HG03066 (cell line): ENCODE measurements around the gene AKAP8L.

Experiments used
- ATAC-seq: cut with Tn5 transposase; IDR thresholded peaks from one replicate; pipeline ENCODE4 v1.9.1; 2021; ENCODE audit warnings: low read depth; ENCODE audit not compliant: unreplicated experiment

Gene AKAP8L, protein sequence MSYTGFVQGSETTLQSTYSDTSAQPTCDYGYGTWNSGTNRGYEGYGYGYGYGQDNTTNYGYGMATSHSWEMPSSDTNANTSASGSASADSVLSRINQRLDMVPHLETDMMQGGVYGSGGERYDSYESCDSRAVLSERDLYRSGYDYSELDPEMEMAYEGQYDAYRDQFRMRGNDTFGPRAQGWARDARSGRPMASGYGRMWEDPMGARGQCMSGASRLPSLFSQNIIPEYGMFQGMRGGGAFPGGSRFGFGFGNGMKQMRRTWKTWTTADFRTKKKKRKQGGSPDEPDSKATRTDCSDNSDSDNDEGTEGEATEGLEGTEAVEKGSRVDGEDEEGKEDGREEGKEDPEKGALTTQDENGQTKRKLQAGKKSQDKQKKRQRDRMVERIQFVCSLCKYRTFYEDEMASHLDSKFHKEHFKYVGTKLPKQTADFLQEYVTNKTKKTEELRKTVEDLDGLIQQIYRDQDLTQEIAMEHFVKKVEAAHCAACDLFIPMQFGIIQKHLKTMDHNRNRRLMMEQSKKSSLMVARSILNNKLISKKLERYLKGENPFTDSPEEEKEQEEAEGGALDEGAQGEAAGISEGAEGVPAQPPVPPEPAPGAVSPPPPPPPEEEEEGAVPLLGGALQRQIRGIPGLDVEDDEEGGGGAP

DNA sequence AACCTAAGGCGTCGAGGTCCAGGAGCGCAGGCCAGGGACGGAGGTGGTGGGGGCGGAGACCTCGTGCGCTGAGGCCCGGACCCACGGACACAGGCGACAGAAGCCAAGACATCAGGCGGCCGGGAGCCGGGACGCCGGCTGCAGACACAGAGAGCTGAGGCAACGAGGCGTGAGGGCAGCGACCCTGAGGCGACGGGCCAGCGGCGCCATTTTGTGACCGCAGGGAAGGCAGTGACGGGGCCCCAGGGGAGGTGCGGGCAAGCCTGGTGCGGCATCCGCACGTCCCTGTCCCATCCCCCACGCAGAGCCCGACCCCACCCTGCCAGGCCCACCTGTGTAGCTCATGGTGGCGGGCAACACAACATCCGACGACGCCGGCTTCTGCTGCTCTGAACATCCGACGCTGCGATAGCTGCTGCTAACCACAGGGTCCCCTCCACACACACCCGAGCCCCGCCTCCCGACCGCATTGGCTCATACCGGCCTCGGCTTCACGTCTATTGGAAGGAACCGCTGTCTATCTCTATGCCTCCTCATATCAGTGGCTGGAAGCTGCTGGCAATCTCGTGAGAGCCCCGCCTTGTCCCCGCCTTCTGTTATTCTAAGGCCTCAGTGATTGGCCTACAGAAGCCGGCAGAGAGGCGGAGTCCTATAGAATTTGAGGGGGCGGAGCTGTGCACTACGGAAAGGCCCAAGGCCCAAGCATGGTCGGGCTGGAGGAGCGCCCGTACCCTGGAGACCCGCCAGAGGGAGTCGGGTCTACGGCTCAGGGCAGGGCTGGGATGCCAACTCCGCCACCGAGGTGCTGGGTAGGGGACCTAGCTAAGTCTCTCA, at the start of gene AKAP8L:
Gene AKAP8L, minus strand, starts transcription at position 410 of the 834 bp plus-strand sequence. Its CDS starts 65 bp downstream, at position 345.
- peak; percentile 93 for ATAC-seq

DNA sequence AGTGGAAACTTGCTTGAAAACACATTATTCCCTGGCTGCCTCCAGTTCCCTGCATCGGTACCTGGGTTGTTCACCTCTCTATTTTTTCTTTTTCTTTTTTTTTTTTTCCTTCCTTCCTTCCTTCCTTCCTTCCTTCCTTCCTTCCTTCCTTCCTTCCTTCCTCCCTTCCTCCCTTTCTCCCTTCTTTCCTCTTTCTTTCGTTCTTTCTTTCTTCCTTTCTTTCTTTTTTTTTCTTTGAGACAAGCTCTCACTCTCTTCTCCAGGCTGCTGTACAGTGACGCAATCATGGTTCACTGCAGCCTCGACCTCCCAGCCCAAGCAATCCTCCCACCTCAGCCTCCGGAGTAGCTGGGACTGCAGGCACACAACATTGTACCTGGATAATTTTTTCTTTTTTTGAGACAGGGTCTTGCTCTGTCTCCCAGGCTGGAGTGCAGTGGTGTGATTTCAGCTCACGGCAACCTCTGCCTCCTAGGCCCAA, 49.0 kb upstream of the AKAP8L start:
- ATAC-seq = no peak

DNA sequence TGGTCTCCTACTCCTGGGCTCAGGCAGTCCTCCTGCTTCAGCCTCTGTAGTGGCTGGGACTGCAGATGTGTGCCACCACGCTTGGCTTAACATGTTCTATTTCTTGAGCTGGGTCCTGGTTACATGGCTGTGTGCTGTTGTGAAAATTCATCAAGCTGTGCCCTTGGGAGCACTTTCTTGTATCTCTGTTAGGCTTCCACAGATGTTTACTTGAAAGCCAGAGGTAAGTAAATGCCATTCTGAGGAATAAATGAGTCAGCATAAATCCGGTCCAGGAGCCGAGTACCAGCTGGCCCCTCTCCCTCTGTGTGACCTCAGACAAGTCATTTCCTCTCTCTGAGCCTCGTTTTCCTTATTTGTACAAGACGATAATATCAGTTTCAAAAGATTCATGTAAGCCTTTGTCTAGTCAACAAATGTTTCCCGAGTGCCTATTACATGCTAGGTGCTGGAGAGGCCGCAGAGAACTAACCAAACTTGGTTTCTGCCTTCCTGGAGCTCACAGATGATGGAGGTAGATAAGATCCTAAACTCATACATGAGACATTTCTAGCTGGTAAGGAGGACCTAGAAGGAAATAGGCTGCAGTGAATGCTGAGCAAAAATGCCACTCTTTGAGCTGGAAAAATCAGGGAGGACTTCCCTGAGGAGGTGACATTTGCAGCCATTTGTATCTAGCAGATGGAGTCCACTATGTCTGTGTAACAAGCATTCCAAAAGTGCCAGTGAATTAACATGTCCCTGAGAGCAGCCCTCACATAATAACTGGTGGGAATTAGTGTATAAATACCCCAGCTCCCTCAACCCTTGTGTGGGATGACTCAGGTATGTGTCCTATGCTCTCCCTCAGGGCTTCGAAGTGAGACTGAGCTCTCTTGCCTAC, 48.3 kb upstream of the AKAP8L start:
- ATAC-seq = peak; percentile 36

DNA sequence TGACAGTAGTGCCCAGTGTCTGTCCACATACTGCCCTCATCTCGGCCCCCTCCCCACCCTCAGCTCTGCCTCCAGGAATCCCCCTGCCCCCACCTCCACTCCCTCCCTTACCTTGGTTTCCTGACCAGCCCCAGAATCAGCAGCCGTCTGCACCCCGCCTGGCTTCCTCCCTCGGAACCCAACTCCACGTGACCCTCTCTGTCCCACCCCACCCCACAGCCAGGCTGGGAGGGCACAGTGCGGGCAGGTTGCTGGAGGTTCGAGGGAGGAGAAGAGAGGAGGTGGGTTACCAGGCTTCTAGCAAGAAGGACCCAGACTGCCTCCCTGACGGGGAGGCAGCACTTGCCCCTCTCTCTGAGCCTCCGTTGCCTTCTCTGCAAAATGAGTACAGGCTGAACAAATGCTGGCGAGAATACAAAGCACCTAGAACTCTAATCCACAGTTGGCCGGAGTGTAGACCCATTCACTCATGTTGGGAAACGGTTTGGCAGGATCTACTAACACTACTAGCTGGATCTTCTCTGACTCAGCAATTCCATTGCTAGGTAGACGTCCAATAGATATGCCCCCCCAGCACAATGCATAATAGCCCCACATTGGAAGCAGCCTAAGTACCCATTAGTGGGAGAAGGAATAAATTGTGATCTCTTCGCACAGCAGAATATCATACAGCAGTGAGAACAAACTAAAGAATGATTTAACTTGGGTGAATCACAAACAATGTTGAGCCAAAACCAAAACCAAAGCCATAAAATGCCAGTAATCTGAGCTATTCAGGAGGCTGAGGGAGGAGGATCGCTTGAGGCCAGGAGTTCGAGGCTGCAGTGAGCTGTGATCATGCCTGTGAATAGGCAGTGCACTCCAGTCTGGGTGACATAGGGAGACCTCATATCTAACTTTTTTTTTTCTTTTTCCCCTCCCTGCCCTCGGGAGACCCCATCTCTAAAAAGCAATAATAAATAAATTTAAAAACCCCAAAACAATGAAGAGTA, 45.9 kb upstream of the AKAP8L start, which contains the start of gene RASAL3:
Gene RASAL3, minus strand, starts transcription at position 151 of the 992 bp plus-strand sequence. CDS start 186 bp downstream, outside the sequence.
- peak; percentile 53 for ATAC-seq

DNA sequence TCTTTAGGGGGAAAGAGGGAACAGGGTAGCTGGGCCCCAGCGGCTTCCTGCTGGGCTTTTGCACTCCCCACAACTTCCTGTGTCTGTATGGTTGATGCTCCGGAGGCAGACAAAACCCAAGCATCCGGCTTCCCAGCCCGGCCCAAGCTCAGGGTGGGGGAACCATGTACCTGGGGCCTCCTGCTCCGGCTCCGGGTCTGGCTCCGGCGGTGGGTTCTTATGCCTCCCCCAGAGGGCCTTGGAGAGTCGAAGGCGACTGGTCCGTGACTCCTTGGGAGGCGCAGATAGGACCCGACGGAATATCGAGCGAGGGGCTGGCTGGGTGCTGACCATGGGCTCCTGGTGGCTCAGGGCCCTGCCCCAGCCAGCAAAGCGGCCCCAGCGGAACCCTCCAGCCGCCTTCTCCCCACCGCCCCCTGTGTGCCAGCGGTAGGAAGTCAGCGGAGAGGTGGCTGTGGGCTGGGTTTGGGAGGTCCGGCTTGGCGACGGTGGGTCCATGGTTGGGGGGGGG, 45.1 kb upstream of the AKAP8L start:
- ATAC-seq = peak; percentile 43

DNA sequence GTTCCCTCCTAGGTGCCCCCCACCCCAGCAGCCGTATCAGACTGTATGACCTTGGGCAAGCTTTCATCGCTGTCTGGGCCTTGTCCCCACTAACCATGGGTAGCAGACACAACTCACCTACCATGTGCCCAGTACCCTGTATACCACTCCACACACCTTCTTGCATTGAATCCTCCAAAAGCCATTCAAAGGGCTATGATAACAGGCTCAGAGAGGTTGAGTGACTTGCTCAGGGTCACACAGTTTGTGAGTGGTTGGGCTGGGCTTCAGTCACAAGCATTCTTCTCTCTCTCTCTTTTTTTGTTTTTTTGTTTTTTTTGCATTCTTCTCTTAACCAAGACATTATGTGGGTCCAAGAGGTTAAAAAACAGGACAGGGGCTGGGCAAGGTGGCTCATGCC, 42.9 kb upstream of the AKAP8L start:
- no peak for ATAC-seq

DNA sequence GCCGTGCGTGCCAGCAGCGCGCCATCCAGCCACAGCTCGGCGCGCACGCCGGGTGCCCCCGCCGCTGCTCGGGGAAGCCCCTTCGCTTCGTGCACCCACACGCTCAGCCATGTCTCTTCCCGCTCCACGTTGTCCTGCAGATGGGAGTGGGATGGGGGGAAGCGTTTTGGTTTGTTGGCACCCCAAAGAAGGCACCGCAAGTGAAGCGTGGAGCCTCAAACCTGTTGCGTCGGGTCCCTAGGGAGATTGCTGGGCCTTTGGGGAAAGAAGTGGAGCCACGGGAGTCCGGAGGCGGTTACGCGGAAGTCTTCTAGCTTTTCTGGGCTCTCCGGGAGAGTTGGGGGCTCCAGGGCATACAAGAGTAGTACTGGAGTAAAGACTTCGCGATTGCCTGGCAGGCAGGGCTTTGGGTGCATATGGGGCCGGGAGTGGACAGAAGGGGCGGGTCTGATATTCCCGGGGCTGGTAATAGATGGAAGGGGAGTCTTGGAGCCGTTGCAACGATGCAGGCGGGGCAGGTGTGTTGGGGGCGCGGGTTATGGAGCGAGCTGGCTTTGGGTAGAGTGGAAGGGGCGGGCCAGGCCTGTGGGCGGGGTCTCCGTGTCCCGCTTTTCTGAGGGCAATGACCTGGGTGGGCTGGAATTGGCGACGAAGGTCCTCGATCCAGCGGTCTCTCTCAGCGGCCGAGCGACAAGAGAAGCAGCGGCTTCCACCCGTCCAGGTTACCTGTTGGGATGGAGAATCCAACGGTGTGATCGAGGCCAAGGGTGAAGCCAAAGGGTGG, 39.1 kb upstream of the AKAP8L start:
- no peak for ATAC-seq

DNA sequence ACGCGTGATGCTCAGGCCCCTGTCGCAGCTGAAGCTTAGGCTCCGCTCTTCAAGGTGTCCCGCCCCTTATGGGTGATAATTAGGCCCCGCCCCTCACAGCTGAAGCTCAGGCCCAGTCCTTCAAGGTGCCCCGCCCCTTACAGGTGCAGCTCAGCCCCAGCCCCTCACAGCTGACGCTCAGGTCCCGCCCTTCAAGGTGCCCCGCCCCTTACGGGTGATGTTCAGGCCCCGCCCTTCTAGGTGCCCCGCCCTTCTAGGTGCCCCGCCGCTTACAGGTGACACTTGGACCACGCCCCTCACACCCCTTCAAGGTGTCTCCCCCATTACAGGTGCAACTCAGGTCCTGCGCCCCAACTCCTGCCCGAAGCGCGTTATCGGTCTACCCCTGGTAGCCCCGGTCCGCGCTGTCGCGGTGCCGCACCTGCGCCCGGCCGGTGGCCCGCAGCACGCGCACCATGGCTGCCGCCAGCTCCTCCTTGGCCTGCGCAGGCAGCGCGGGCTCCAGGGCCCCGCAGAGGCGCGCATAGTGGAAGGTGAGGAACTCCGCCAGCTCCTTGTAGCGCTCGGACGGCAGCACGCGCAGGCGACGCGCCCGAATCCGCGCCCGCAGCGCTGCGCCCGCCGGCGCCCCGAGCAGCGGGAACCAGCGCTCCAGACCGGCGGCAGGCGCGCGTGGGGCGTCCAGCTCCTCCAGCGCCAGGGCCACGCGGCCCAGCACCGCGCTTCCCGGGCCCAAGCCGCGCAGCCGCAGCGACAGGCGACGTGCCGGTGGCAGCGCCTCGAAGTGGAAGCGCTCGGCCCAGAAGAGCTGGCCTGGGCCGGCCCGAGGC, 38.3 kb upstream of the AKAP8L start:
- ATAC-seq = no peak

DNA sequence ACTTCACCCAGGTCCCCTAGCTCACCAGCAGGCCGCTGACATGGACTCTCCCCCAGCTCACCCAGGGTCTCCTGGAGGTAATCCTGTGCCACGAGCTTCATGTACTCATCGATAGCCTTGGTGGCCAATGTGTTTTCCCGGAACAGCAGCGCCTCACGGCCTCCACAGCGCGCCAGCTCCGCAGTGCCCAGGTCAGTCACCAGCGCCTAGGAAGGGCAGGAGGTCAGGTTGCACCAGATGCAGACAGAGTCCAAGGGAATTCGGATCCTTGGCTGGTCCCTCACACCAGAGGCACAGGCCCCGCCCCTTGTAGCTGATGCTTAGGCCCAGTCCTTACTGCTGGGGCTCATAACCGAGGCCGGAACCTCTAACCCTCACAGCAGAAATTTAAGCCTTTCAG, 37.7 kb upstream of the AKAP8L start:
- ATAC-seq = no peak

DNA sequence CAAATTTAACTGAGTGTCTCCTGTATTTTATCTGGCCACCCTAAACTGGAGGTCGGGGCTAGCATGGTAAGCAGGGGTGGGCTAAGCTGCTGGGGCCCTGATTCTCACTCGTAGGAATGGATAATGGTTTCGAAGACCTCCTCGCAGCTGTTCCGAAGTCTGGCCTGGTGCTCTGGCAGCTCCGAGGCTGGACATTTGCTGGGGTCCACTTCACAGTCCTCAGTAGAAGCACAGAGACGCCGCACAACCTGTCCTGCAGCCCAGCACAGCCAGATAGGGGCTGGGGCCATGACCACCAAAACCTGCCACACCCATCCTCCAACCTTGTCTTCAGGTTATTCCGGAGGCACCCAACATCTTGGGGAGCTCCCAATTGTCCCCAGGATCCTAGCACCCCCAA, 37.2 kb upstream of the AKAP8L start:
- no peak for ATAC-seq

DNA sequence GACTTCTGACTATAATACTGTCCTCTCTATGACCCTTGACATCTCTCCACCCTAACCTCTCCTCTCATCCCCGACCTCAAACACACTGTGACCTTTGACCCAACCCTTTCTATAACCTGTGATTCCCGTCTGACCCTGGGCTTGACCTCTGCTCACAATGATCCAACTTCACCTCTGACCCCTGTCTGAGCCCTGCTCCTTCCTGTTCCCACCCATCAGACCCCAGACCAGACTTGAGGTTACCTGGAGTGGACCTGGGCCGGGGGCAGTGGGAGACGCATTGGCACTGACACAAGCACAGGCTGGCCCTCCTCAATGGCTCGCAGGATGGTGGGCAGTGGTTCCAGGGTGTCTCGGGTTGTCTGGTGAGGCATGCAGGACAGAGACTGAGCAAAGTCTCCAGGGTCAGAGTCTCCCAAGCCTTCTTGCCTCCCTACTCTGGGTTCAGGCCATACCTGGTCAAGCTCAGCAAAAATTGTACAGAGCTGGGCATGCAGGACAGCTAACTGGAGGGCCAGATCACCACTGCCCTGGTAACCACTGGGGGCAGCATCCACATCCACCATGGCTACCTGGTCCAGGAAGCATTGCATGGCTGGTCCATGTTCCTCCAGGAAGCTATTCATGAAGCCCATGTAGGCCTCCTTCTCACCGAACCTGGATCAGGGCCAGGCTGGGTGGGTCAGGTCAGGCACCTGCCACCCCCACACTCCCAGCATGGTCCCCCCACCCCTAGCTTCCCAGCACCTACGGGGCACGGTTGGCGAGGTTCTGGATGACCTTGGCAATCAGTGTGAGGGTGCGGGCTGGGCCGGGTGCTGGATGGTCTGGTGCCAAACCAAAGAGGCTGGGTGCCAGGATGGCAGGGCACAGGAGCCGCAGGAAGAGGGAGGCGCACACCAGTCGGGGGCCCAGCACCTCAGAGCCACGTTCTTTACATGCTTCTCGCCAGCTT, 35.4 kb upstream of the AKAP8L start:
- ATAC-seq = no peak

DNA sequence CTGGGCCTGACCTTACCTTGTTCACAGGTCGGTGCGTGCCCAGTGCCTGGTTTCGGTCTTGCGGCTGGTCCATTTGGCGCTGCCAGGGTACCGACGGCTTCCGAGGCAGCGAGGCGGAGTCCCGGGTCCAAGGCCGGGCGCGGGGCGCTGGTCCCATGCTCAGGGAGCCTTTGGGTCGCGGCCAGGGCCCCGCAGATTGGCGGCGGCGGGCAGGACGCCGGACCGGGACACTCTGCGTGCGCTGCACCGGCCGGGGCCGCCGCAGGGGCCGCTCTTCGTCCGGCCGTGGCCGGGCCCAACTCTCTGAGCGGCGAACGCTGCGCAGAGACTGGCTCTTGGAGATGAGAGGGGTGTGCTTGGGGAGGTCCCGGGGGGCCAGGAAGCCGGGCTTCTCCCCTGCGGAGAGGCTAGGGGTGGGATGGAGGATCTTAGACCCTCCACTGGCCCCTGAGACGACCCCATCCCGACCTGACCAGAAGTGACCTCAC, 34.3 kb upstream of the AKAP8L start:
- no peak for ATAC-seq

DNA sequence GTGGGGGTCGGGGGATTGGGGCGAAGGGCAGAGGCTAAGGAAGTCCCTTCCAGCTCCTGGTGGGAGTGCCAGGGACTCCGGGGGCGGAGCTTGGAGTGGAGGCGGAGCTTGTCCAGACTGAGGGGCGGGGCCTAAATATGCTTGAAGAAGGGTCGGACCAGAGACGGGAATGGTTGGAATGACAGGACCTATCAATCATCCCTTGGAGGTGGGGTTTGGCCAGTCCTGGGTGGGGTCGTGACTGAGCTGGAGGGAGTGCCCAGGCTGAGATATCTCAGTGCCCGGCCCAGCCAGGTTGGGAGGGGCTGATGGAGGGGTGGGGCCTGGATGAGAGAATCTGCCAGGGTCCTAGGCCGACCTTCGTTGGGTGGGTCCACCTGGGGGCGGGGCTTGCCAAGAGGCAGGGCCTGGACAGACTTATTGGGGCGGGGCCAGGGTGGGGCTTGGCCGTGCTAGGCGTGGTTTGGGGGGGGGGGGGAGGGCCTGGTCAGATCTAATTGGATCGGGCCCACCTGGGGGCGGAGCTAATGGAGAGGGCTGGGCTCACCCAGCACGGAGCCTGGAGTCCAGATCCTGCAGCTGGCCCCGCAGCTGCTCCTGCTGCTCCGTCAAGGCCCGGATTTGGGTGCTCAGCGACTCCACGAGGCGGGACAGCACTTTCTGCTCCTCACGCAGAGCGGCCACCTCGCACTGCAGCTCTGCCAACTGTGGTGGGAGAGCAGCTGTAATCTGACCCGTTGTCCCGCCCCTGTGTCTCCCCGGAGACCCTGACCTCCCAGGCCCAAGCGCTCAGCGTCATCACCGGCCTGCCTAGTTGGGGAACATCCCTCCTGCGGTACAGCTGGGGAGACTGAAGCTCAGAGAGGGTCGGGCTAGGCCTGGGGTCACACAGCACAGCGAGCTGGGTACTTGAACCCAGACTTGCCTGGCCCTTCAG, 33.6 kb upstream of the AKAP8L start:
- ATAC-seq = no peak

DNA sequence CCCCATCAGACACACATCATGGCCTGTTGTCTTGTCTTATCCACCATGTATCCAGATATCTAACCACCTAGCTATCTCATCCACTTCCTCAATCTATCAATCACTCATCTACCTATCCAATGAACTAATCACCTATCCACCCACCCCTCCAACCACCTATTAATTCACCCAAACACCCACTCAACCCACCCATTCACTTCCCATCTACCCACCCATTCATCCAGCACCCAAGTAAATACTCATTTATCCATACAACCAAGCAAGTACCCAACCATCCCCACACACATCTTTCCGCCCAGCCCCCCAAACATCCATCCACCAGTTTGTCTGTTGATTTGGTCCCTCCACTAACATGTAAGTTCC, 31.7 kb upstream of the AKAP8L start:
- ATAC-seq = no peak
